ENCODE measurements around the gene KIF26B. TPM values are rescaled to one million over a fixed set of nuclear protein-coding genes. Genes with fewer than 3 reads are reported as not detected.
"Not testable (repeated sequence)": the region's sequence is repeated elsewhere in the genome, so short reads cannot be mapped to it uniquely, and the experiment has no call there.

The KIF26B gene
- total RNA-seq, 1 donor from 2014 or later = 4.0 TPM

DNA sequence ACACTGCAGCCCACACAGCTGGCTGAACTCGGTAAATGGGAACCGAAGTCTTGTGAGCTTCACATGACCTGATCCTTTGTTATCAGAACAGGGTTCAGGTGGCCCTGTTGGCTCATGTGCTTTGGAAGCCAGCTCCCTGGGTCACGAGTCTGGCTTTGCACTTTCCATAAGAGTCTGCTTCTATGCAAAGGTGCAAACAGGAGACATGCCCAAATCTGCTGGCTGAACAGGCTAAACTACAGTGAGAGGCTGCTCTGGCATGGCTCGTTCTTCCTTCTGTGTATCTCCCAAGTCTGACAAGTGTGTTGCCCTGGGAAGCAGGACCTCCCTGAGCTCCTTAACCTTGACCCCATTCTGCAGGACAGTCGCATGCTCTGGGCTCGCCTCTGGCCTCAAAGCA is 549.6 kb downstream of the KIF26B start:
- no peak for DNase-seq

DNA sequence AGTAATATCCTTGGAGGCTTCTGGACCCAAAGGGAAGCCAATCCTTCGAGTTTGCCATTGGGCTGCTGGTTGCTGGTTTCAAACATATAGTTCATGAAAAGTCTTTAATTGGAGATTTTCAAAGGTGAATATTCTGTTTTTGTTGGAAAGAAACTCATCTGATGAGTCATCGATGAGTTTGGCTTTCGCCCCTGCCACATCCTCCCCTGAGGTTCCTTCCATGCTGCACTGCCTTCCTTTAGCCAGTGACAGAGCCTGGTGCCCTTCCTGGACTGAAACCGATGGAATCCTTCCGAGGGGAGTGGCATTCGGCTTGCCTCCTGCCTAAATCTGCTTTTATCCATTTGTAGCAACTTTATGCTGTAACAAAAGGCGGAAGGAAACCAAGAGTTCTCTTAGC is 550.0 kb downstream of the KIF26B start:
- no peak for DNase-seq

- no peak for DNase-seq
Observed at GRCh38 chr1:245707941-245708340, 553.2 kb downstream of the KIF26B start.

- DNase-seq = no peak
Observed at GRCh38 chr1:245710961-245711903, 556.4 kb downstream of the KIF26B start.

- DNase-seq = not testable (repeated sequence)
Observed at GRCh38 chr1:245714027-245714426, 559.2 kb downstream of the KIF26B start.

GRCh38 chr1:245715291-245715701 is 560.5 kb downstream of the KIF26B start:
- no peak for DNase-seq

- no peak for DNase-seq
Observed at GRCh38 chr1:245715970-245716369, 561.2 kb downstream of the KIF26B start.

- no peak for DNase-seq
Observed at GRCh38 chr1:245716561-245716960, 561.8 kb downstream of the KIF26B start.

DNA sequence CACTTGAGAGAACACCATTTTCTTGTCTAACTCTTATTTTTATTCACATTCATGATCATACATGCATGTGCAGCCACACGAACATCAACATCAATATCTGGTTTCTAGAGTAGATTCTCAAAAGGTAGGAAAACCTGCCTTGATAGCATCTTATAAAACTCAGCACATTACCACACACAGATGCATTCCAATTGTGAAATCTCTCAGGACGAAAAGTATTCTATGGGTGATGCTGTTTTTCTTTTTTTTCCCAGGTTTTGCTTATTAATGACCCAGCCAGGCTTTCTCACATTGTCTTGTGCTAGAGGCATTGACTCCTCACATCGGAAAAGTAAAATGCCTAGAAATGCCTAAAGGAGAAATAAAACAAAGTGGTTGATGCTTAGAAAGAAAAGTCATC is 562.8 kb downstream of the KIF26B start:
- DNase-seq = no peak

DNA sequence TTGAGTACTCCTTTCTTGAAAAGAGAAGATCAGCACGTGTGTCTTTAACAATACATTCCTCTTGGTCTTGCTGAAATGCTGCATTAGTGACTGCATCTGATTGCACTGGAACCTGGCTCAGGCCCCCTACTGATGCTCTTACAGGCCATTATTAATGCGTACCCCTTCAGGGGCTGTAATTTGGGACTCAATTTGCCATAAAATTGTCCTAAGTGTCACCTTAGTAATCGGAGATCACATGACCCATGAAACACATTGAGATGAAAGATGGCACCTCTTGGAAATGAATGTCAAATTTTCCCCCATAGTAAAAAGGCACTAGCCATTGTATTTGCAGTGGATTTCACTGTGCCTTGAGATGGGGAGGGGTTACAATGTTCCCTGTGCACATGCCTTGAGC is 563.3 kb downstream of the KIF26B start:
- DNase-seq = no peak

DNA sequence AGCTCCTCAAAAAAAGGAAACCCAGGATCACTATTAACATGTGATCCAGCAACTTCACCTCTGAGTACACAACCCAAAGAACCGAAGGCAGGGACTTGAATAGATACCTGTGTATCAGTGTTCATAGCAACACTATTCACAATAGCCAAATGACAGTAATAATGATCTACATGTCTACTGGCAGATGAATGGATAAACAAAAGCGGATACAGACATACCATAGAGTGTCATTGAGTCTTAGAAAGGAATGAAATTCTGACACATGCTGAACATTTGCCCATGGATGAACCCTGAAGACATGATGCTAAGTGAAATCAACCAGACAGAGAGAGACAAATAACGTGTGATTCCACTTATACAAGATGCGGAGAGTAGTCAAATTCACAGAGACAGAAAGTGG is 564.2 kb downstream of the KIF26B start:
- DNase-seq = no peak

- DNase-seq = no peak
Observed at GRCh38 chr1:245721488-245721887, 566.7 kb downstream of the KIF26B start.

- DNase-seq = not testable (repeated sequence)
Observed at GRCh38 chr1:245728035-245728434, 573.2 kb downstream of the KIF26B start.

DNA sequence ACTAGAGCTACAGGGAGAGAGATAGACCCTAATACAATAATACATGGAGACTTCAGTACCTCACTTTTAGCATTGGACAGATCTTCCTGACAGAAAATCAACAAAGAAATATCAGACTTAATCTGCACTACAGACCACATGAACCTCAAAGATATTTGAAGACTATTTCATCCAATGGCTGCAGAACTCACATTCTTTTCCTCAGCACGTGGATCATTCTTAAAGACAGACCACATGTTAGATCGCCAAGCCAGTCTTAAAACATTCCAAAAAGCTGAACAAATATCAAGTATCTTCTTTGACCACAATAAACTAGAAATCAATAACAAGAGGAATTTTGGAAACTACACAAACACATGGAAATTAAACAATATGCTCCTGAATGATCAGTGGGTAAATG is 576.0 kb downstream of the KIF26B start:
- DNase-seq = no peak

GRCh38 chr1:245740336-245740735 is 585.6 kb downstream of the KIF26B start:
- not testable (repeated sequence) for DNase-seq

DNA sequence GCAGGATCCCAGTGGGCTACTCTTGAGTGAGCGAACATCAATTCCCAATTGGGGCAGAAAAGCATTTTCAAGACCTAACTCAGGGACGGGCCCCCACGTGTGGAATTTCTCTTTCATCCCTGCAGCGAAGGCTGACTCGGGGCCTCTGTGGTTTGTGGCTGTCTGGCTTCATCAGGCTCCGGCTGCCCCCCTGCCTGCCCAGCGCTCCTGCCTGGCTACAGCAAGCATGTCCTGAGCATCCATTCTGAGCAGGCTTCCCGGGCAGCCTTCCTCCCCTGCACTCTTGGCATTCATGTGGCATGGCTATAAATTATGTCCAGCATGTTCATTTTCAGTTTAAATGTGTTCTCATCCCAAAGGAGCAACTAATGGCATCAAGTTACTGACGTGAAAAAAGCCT is 588.1 kb downstream of the KIF26B start:
- no peak for DNase-seq

DNA sequence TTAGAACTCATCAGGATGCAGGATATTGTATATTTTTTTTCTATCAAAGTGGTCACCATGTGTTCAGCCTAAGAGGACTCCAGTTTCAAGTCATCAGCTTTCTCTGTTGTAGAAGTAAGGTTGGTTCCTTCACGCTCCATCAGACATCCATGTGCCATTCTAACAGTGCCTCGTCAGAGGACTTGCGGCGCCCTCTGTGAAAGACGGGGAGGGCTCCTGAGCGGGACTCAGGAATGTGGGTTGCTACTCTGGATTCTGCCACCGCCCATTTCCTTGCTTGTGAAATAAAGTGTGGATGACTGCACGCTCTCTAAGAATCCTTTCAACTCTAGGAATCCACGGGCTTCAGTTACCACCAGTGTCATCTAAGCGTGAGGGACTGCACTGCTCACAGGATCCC is 593.5 kb downstream of the KIF26B start:
- DNase-seq = no peak

- no peak for DNase-seq
Observed at GRCh38 chr1:245748646-245749045, 593.9 kb downstream of the KIF26B start.

- DNase-seq = no peak
Observed at GRCh38 chr1:245749053-245749452, 594.3 kb downstream of the KIF26B start.

DNA sequence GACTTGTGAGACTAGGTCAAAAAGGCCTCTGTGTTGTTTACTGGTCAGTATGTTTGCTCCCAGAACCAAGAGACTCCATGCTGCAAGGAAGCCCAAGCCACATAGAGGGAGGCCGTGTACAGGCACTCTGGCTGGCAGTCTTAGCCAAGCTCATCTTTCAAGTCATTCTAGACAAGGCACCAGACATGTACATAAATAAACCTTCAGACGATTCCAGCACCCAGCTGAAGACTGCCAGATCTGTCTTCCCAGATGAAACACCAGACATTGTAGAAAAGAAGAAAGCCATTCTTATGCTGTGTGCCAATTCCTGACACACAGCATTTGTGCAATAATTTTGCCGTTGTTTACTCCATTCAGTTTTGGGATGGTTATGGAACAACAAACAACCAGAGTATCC is 595.5 kb downstream of the KIF26B start:
- DNase-seq = no peak

GRCh38 chr1:245751116-245751515 is 596.3 kb downstream of the KIF26B start:
- no peak for DNase-seq

DNA sequence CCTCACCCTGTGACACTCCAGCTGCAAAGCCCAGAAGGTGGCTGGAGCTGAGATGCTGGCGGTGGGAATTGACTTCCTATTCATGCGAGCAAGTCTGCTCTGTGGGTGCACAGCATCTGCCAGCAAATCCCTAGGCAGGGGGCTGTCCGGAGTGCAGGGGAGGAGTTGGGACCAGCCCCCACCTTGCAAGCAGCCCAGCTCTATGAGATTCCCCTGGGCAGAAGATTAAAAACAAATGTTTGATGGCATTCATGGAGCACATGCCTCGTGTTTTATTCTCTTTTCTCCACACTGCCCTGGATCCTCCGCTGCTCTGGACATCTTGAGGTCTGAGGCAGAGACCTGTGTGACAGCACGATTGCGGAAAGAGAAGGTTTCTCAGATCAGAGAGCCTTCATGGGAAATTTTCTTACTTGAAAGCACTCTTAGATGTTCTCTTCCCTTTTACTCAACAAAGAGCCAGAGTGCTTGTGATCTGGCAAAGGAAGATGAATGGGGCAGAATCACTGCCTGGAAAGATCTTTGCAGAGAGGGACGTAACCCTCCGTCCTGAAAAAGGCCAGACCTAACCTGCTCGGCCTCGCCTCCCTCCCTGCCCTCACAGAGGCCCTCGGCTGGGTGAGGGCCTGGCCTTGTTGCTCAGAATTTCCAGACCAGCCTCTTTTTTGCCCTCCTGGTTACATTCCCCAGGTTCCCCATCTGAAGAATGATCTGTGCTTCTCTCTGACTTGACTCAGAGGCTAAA is 597.1 kb downstream of the KIF26B start:
- no peak for DNase-seq

DNA sequence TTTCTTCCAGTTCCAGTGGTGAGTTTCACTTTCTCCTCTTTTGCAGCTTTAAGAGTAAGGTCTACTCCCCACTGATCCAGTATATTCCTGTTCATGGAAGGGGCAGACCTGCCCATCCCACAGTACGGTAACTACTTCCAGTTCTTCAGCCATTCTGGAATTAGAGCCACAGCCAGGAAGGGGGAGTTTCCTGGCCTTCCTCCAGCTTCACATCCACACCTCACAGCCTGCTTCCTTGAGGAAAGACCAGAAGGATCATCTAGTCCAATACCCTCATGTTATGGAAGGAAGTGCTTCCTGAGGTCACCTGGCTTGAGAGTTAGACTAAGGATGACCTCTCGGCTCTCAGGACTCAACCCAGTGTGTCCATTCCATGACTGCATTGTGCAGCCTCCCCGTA is 597.8 kb downstream of the KIF26B start:
- no peak for DNase-seq

DNA sequence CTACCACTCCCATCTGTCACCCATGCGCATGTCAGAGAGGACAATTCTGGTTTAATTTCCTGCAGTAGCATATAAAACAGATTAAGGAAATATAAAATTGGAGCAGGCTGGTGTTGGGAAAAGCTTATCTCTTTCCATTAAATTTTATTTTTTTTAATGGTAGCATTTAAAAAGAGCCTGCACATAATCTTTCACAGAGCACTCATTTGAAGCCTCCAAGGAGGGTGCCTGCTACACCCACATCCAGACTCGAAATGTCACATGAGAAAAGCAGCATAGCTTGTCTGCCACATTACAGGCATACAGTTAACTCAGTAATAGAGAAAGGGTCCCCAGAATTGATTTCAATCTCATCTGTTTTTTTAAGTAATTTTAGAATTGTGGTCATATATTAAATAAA is 599.0 kb downstream of the KIF26B start:
- DNase-seq = no peak

All from tongue (tissue), 2 donors.